GM18498 (cell line): ENCODE measurements around the gene RBL2.
A peak's percentile ranks its signal among the peaks of the same experiment; 100 is the strongest.
"Not testable (repeated sequence)": the region's sequence is repeated elsewhere in the genome, so short reads cannot be mapped to it uniquely, and the experiment has no call there.

Experiments used
- ATAC-seq: cut with Tn5 transposase; IDR thresholded peaks from one replicate; pipeline ENCODE4 v1.9.1; 2021; ENCODE audit warnings: mild to moderate bottlenecking, moderate library complexity; ENCODE audit not compliant: unreplicated experiment

RBL2 gene, protein sequence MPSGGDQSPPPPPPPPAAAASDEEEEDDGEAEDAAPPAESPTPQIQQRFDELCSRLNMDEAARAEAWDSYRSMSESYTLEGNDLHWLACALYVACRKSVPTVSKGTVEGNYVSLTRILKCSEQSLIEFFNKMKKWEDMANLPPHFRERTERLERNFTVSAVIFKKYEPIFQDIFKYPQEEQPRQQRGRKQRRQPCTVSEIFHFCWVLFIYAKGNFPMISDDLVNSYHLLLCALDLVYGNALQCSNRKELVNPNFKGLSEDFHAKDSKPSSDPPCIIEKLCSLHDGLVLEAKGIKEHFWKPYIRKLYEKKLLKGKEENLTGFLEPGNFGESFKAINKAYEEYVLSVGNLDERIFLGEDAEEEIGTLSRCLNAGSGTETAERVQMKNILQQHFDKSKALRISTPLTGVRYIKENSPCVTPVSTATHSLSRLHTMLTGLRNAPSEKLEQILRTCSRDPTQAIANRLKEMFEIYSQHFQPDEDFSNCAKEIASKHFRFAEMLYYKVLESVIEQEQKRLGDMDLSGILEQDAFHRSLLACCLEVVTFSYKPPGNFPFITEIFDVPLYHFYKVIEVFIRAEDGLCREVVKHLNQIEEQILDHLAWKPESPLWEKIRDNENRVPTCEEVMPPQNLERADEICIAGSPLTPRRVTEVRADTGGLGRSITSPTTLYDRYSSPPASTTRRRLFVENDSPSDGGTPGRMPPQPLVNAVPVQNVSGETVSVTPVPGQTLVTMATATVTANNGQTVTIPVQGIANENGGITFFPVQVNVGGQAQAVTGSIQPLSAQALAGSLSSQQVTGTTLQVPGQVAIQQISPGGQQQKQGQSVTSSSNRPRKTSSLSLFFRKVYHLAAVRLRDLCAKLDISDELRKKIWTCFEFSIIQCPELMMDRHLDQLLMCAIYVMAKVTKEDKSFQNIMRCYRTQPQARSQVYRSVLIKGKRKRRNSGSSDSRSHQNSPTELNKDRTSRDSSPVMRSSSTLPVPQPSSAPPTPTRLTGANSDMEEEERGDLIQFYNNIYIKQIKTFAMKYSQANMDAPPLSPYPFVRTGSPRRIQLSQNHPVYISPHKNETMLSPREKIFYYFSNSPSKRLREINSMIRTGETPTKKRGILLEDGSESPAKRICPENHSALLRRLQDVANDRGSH

DNA sequence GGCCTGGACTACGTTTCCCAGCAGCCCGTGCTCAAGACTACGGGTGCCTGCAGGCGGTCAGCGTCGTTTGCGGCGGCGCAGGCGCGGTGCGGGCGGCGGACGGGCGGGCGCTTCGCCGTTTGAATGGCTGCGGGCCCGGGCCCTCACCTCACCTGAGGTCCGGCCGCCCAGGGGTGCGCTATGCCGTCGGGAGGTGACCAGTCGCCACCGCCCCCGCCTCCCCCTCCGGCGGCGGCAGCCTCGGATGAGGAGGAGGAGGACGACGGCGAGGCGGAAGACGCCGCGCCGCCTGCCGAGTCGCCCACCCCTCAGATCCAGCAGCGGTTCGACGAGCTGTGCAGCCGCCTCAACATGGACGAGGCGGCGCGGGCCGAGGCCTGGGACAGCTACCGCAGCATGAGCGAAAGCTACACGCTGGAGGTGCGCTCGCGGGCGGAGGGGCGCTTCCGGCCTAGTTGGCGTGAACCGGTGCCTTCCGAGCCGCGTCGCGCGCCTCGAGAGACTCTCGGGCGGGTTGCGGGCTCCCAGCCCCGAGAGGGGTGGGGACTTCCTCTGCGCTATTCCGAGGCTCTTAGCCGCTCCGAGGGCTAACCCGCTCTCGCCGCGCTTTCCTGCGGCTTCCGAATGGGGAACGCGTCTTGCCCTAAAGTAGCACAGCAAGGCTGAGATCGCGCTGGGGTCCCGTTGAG is at the start of gene RBL2:
RBL2 (plus strand) TSS at position 95 of the 689 bp plus-strand sequence; CDS start at position 181, 86 bp downstream.
- peak; percentile 82 for ATAC-seq

DNA sequence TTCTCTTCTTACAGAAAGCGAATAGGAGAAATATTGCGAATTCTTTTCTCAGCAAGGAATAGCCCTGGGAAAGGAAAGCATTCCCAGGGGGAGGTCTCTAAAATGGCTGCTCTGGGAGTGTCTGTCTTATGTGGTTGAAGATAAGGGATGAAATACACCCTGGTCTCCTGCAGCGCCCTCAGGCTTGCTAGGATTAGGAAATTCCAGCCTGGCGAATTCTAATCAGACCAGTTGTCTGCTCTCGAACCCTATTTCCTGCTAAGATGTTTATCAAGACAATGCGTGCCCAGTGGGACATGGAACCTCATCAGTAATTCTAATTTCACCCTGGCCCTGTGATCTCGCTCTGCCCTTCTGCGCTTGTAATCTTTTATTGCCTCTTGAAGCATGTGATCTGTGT is 49.7 kb upstream of the RBL2 start:
- ATAC-seq: not testable (repeated sequence)

DNA sequence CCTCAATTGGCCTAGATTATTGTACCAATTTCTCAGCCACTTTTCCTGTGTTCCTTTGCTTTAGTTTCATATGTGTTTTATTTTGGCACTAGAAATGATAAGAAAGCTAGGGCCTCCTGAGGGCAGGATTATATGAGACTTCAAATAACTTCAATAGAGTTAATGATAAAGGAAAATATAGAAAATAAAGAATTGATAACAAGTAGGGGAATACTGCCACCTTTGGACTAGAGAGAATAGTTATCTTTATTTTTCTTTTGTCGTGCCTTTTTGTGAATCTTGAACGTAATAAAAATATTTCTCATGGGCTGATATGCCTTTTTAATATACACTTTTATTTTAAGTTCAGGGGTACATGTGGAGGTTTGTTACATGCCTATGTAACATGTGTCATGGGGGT is 29.3 kb upstream of the RBL2 start:
- ATAC-seq: no peak

- no peak for ATAC-seq
Measured at GRCh38 chr16:53412549-53412948, 21.7 kb upstream of the RBL2 start.

GRCh38 chr16:53413864-53414263 is 20.4 kb upstream of the RBL2 start:
- no peak for ATAC-seq

GRCh38 chr16:53414381-53414780 is 19.9 kb upstream of the RBL2 start:
- ATAC-seq: no peak

DNA sequence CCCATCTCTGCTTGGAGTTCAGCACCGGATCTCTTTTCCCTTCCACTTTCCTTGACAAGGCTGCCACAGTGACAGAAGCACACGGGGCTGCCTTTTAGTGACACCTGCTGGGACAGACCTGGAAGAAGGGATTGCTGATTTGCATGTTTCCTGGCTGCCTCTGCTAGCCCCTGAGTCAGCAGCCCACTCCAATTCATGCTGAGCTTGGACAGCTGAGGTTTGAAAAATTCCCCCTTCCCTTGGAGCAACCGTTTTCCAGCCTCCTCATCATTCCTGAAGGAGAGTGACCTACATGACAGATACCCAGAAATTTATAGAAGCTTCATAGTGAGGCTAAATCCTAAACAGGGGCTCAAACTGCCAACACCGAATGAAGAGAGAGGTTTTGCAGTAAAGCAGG is 18.8 kb upstream of the RBL2 start:
- no peak for ATAC-seq

- no peak for ATAC-seq
Measured at GRCh38 chr16:53417011-53417410, 17.3 kb upstream of the RBL2 start.

GRCh38 chr16:53417976-53418375 is 16.3 kb upstream of the RBL2 start:
- no peak for ATAC-seq

DNA sequence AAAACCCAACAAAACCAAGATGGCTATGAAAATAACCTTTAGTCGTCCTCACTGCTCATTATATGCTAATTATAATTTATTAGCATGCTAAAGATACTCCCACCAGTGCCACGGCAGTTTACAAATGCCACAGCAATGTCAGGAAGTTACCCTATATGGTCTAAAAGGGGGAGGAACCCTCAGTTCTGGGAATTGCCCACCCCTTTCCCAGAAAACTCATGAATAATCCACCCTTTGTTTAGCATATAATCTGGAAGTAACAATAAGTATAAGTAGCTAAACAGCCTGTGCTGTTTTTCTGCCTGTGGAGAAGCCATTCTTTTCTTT is 14.9 kb upstream of the RBL2 start:
- ATAC-seq: not testable (repeated sequence)

DNA sequence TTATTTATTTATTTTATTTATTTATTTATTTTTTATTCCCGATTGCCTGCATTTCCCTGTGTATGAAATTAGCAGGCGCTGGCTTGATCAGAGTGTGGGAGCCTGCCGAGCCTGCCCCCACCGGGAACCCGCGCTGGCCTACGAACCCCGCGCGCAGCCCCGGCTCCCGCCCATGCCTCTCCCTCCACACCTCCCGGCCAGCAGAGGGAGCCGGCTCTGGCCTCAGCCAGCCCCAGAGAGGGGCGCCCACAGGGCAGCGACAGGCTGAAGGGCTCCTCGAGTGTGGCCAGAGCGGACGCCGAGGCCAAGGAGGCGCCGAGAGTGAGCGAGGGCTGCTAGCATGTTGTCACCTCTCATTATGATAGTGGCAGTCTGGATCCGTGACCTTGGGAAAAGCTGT is 13.0 kb upstream of the RBL2 start:
- ATAC-seq: no peak

GRCh38 chr16:53423968-53424367 is 10.3 kb upstream of the RBL2 start:
- ATAC-seq: not testable (repeated sequence)

DNA sequence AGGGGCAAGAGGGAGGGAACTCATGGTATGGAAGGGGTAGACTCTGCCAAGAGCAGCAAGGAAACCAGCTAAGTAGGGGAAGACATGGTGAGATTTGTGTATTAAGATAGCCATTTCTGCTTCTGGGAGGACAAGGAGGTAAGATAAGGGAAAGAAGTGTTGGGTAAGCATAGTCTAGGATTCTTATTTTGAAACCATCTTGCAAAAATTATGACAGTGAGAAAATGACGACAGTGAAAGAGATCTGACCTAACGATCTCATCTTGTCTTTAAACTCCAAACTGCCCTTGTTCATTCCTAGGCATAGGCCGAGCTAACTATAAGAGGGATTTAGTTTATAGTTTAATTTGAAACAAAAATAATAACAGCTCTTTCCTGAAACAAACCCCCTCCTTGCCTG is 5.6 kb upstream of the RBL2 start:
- no peak for ATAC-seq

DNA sequence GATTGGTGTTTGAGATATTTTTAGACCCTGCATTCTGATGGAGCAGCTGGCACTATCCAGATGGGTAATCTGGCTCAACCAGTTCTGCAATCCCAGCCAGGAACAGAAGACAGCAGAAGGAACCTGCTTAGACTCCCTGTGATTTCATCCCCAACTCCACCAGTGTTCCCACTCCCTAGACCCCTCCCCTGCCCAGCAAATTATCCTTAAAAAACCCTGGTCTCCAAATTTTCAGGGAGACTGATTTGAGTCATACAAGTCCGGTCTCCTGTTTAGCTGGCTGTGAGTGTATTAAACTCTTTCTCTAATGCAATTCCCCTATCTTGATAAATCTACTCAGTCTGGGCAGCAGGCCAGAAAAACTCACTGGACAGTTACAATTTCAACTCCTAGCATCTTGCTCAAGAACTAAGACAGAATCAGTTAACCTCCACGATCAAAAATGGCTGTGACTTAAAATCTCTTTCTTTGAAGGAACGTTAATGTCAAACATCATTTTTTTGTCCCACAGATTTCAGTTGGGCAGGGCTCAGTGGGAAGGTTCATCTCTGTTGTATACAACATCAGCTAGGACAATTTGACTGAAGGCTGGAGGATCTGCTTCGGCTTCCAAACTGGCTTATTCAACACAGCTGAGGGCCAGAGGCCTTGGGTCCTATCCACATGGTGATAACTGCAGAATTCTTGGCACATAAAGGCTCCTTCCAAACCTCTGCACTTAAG is 4.9 kb upstream of the RBL2 start:
- ATAC-seq: no peak

DNA sequence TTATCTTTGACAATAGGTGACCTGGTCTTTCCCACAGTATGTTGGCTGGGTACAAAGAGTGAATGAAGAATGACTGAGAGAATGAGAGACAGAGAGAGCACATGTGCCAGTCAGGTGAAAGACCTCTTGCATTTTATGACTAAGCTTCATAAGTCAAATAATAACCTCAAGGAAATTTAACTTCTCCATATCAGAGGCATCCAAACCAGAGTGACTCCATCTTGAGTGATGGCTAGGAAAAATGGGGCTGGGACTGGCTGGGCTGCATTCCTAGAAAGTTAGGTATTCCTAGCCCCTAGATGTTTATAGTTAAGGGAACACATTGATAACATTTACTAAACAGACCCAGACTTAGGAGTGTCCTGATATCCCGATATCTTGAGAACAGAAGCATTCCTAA is 3.9 kb upstream of the RBL2 start:
- no peak for ATAC-seq

- no peak for ATAC-seq
Measured at GRCh38 chr16:53433509-53433908, 762 bp upstream of the RBL2 start.

- no peak for ATAC-seq
Measured at GRCh38 chr16:53433930-53434376, 318 bp upstream of the RBL2 start.

- peak; percentile 84 for ATAC-seq
Measured at GRCh38 chr16:53435066-53435688, 906 bp downstream of the RBL2 start.

DNA sequence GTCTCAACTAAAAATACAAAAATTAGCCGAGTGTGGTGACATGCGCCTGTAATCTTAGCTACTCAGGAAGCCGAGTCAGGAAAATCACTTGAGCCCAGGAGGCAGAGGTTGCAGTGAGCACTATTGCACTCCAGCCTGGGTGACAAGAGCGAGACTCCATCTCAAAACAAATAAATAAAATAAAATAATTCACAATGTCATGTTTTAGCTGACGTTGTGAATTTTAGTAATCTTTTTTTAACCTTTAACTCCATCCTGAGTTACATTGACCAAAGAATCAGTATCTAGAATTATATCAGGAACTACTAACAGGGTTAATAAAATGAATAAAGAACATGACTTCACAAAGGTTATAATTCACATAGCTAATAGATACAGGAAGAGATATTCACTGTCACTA is 5.9 kb downstream of the RBL2 start:
- no peak for ATAC-seq

GRCh38 chr16:53445534-53445933 is 11.3 kb downstream of the RBL2 start:
- no peak for ATAC-seq
